GM21619 (cell line): Measurements from ENCODE around the gene SPINDOC.

Source experiments
- ATAC-seq: cut with Tn5 transposase; IDR thresholded peaks from one replicate; pipeline ENCODE4 v1.9.1; 2021; ENCODE audit not compliant: unreplicated experiment

The SPINDOC gene

DNA sequence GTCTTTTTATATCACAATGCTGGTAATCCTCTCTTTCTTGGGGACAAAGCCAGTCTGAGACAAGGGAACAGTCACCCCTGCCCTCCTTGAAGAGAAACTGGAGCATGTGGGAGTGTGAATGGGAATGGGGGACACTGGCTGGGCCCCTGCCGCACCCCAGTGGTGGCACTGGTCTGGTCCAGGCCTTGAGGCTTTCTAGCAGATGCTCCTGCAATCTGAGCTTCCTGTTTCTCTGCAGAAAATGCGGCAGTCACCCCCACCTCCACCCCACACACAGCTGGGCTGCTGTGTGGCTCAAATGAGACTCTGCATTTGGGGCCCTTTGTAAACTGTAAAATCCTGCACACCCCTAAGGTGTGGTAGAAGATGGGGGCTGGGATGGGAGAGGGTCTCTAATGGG, 19.1 kb downstream of the SPINDOC start:
- ATAC-seq = no peak

DNA sequence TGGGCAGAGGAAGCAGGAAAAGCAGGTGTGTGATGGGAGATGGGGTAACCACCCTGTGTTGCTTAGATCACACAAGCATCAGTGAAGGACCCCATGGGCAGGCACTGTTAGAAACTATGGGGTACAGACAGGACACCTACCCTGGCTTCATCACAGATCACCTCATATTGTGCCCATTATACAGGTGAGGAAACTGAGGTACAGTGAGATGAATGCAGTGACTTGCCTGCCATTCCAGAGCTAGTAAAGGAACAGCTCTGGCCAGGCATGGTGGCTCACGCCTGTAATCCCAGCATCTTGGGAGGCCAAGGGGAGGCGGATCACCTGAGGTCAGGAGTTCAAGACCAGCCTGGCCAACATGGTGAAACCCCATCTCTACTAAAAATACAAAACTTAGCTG, 19.8 kb downstream of the SPINDOC start:
- no peak for ATAC-seq

GRCh38 chr11:63834535-63835157, 21.4 kb downstream of the SPINDOC start:
- no peak for ATAC-seq

DNA sequence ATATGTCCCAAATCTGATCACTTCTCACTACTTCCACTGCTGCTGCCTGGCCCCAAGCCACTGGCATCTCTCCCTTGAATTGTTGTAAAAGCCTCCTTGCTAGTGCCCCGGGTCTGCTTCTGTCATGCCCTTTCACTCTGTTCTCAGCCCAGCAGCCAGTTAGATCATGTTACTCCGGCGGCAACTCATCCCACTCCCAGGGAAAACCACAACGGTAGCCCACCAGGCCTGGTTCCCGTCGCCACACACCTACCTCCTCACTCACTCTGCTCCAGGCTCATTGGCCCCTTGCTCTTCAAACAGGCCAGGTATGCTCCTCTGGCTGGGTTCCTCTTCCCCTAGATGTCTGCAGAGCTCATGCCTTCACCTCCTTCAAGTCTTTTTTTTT, 21.9 kb downstream of the SPINDOC start:
- ATAC-seq = no peak

DNA sequence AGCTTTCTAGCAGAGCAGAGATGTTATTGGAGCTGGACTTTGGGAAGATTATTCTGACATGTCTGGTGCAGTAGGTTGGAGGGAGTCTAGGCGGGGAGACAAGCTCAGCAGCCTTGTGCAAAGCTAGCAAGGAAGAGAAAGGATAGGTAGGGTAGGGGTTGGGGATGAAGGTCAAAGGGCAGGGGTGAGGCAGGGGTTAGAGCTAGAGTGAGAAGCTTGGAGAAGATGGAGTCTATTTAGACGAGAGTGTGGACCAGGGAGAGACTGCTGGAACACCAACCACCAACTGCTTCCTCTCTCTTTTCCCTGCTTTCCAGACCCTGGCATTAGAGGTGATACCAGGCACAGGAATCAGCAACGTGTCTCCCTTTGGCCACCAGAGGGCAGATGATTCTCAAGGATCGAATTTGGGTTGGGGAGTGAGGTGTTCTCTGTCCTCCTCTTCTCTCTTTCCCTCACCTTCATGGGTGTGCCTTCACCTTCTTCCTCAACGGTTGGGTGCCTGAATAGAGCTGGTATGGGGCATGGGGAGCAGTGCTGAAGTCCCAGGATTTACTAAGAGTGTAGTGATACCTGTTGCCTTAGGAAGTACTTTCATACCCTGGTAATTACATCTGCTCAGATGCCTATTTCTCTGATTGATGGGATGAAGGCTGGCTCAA, 23.9 kb downstream of the SPINDOC start:
- ATAC-seq = no peak

GRCh38 chr11:63837739-63838138, 24.5 kb downstream of the SPINDOC start:
- no peak for ATAC-seq

DNA sequence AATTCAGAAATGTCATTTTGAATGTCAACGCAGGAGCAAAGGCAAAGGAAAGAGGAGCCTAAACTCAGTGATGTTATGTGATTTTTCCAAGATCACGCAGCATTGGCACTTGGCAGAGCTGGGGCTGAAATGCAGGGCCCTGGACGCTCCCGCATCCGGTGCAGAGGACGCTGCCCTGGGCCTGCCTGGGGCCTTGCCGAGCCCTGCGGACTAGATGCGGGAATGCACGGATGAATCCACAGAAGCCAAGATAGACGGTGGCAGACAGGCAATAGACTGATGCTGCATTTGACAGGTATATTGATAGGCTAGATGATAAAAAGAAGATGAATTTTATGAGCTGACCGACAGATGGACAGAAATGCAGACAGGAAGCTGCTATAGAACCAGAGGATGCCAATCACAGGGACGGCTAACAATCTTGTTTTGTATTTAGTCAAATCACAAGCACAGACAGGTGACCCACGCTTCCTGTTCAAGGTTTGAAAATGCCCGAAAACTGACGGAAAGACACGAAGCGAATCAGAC, 25.0 kb downstream of the SPINDOC start:
- ATAC-seq = no peak

DNA sequence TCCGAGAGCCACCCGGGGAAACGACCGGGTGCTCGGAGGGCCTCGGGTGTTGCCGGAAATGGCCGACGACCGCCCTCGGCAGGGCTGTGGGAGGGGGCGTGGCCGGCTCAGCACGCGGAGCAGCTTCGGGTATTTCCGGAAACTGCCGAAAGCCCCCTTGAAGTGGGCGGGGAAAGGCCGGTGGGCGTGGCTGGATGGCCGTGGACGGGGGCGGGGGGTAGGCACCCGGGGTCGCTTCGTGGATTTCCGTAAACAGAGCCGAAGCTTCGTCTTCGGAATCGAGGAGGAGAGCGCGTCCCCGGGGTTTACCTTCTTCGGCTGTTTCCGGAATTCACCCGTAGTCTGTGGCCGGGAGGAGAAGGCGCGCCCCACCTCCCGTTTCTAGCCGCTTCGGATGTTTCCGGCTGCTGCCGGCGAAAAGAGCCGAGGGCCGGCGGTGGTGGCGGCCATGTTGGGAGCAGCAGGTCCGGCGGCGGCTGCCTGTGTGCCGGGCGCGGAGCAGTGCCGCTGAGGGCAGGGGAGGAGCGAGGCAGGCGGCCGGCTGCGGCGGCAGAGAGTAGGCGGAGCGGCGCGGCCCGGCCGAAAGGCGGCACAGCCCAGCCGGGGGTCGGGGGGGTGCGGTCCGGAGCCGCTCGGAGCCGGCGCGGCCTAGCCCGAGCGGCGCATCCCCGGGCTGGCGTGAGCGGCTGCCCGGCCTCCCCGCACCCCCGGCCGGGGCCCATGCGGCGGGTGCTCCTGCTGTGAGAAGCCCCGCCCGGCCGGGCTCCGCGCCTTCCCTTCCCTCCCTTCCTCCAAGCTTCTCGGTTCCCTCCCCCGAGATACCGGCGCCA, 25.6 kb downstream of the SPINDOC start, which contains the start of gene MARK2:
Gene MARK2 (plus strand): TSS at position 433 of the 830 bp plus-strand sequence. CDS start 397 bp downstream, at position 830.
- peak; percentile 70 for ATAC-seq

DNA sequence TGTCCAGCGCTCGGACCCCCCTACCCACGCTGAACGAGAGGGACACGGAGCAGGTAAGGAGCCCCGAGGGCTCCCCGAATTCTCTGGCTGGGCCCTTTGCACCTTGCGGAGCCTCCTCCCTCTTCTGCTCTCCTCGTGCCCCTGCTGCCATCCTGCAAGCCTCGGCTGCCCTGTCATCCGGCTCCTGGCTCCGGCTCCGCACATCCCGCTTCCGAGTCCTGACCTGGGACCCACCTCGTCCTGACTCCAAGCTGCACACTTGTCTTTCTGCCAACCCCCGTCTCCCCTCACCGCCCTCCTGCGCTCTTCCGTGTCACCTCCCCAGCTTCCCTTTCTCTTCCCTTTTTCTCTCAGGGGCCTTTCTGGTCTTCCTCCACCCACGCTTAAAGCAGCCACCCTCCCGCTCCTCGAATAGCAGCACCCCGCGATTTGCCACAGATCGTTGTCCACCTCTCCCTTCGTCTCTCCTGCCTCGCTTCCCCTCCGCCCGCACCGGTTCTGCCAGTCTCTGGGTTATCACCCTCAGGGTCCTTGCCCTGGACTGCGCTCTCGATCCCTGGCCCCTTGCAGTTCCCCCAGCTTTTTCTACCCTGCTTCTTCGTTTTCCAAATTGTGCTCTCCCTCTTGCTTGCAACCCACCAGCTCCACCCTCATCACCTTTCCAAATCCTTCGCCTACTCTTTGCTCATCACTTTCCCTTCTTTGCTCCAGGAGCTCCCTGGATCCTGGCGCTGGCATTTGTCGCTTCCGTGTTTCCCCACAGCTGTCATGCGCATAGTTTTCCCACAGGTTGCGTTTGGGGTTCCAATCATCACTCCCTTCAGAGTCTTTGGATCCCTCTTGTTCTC, 26.5 kb downstream of the SPINDOC start:
- no peak for ATAC-seq

DNA sequence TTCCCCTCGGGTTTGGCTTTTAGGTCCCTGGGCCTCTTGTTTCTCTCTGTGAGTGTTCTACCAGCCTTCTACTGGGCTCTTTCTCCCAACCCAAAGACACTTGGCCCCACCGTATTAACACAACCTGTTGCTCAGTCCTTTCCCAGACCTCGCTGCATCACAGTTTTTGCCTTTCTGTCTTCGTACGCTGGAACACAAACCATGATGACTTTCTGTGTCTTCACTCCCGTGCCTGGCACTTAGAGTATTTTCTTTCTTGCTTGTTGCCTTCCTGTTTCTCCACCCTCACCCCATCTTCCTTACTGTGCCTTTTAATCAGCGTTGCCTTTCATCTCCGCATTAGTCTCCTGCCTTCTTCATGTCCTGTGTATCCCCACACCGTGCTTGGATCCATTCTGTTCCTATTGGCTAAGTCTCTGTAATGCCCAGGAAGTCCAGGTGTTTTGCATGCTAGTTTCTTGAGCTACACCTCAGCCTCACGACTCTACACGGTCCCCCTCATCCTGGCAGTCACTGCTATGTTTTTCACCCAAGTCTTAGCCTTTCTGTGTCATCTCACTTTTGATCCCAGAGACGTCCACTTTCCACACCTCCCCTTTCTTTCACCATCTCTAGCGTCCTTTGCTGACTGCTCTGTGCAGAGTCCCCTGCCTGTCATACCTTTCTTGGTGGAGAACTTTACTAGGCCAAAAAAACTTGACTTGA, 27.3 kb downstream of the SPINDOC start:
- ATAC-seq = no peak

- ATAC-seq = no peak
Measured at GRCh38 chr11:63841554-63841953, 28.3 kb downstream of the SPINDOC start.

DNA sequence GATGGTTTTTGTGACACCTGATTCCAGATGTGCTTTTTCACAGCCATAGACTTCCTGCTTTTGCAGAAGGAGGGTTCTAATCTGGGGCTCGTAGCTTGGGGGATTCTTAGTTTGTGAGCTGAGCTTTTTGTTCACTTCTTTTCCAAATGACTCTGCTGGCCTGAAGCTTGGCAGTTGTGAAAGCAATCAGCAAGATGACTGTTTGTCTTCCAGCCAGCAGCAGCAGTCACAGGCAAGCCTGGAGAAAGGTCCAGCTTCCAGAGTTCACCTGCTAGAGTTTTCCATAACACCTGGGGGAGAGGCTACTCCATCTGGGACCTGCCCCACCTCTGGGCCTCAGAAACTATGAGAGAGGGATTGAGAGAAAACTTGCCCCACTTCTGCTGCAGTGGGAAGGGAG, 29.8 kb downstream of the SPINDOC start:
- no peak for ATAC-seq

GRCh38 chr11:63844836-63845235, 31.6 kb downstream of the SPINDOC start:
- no peak for ATAC-seq

DNA sequence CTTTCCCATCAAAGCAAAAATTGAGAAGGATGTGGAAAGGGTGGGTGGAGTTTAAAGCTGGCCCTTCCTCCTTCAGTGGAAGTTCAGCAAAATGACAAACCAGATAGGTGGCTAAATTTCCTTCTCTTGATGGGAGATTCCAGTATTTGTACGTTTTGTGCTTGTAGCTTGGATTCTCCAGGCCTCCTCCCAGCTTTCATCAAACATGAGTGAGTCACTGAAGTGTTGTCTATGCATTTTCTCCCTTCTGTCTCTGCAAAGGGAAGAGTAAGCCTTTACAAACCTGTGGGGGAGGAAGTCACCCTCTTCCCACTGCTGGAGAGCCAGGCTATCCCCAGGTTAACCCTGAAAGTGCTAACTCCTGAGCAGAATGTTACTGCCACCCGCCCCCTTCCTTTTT, 32.0 kb downstream of the SPINDOC start:
- ATAC-seq = no peak

DNA sequence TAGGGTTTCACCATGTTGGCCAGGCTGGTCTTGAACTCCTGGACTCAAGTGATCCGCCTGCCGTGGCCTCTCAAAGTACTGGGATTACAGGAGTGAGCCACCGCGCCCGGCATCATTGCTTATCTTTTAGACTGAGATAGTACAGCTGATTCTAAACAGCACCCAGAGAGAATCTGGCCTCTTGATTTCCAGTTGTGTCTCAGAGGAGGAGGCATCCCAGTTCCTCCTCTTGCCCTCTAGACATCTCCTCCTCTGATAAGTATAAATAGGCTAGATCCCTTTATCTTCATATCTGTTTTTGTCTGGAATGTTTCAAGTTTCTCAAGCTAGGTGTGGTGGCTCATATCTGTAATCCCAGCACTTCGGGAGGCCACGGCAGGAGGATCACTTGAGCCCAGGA, 32.7 kb downstream of the SPINDOC start:
- ATAC-seq = no peak

GRCh38 chr11:63846897-63847296, 33.6 kb downstream of the SPINDOC start:
- no peak for ATAC-seq

DNA sequence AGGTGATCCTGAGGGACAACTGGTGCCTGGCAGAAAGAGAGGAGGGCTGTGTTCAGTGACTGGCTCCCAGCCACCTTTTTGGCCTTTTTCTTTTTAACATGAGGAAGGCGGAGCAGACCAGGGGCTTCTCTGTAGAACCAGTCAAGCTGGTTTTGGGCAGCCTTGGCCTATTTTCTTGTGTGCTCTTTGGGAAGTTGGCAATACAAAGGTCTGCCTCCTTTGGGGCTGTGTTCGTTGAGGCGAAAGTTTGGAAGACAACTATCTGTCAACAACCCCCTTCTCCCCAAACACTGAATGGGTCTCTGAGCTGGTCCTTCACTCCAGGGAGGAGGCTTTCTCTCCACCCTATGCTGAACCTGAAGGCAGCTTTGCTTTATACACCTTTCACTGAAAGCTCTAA, 34.1 kb downstream of the SPINDOC start:
- no peak for ATAC-seq

- ATAC-seq = no peak
Measured at GRCh38 chr11:63849691-63850090, 36.4 kb downstream of the SPINDOC start.

DNA sequence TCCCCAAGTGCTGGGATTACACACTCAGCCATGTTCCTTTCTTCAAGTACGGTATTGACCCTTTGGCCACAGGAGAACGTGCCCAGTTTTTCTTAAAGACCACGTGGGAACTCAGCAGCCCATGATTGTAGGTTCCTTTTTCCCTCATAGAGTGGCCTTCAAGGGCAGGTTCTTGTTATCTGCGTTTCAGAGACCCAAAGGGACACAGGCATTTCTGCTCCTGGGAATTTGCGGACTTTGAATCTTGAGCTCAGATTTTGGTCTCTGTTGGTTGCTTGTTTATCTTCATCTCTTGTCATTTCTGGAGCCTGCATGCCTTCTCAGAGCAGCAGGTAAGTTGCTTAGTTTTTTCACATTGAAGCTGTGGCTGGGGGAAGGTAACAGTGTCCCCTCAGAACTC, 37.7 kb downstream of the SPINDOC start:
- ATAC-seq = no peak

GRCh38 chr11:63851364-63851763, 38.1 kb downstream of the SPINDOC start:
- no peak for ATAC-seq
